GM11168 (cell line): Measurements from ENCODE around the gene USP51.
"Not testable (repeated sequence)": the region's sequence is repeated elsewhere in the genome, so short reads cannot be mapped to it uniquely, and the experiment has no call there.

Experiments
- in situ Hi-C: fragments of 300-500 bp; cut with MboI; formaldehyde crosslinking; loops from one replicate; pipeline ENCODE4 v1.12.0; 2022; ENCODE audit warnings: low sequenced_read_pairs; ENCODE audit not compliant: unreplicated experiment

The USP51 gene

GRCh38 chrX:55489314-55490009, at the start of gene USP51:
Gene USP51 (minus strand): TSS chrX:55489848. CDS start chrX:55488939, 909 bp downstream.
- in situ Hi-C loops: loop anchor here (25.0 kb wide), 1 partner anchor 223 kb away; the partner anchor contains the start of gene RRAGB

GRCh38 chrX:55524487-55524886, 34.8 kb upstream of the USP51 start:
- in situ Hi-C loops: no loop called here

DNA sequence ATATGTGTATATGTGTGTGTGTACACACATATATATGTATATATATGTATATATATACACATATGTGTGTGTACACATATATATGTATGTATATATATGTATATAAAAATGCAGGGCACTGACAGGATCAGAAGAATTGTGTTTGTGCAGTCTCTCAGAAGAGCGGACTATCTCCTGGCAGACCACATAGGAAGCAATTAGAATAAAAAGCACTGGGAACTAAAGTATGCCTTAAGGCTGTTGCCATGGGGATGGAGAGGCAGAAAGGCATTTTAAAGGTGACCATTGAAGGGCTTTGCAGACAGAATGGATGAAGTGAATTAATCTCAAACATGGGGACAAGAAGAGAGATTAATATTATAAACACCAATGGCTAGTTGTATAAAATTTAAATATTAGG, 33.7 kb upstream of the USP51 start:
- in situ Hi-C loops: no loop called here

GRCh38 chrX:55522596-55523276, 33.1 kb upstream of the USP51 start:
- in situ Hi-C loops: no loop called here

DNA sequence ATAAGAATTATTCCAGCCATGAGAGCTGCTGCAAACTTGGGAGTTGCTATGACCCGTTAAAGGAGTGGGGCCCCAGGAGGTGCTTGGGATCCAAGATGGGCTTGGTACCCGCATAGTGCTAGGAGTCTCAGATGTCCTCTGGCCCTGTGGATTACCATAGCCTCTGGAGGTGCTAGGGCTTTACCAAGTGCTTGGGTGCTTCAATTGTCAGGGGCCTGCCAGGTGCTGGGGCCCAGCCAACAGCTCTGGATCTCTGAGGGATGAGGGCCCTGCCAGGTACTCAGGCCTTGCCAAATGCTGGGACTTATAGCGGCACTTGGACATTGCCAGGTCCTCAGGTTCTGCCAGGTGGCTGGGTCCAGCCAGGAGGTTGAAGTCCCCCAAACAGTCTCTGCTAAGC, 32.0 kb upstream of the USP51 start:
- in situ Hi-C loops: no loop called here

DNA sequence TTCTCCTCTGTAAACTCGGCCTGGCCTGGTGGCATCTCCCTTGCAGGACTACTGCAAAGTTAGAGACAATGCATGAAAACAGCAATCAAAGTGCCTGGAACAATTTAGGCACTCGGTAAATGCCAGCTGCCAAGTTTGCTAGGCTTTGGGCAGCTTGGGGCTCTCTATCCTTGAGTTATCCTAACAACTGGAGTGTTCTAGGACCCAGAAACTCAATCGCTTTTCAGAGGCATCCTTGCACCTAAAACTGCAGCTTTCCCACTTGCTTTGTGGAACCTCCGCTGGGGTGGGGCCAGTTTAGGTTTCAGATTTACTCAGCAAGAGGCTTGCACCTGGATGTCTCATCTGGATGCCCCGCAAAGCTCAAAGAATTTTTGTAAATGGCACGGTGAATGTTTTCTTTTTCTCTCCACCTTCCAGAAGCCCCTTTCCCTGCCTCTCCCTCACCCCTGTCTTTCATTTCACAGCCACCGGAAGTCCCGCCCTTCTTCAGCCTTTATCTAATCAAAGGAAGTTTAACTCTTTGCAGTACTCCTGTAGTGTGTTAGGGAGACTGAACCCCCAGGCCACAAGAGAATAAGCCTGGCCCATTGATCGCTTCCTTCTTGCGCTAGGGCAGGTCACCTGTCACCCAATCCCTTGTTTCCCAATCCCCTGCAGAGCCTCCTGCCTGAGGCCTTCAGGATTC, 27.3 kb upstream of the USP51 start:
- in situ Hi-C loops: not testable (repeated sequence)

GRCh38 chrX:55513045-55513737, 23.5 kb upstream of the USP51 start:
- in situ Hi-C loops: not testable (repeated sequence)

GRCh38 chrX:55508410-55509152, 18.9 kb upstream of the USP51 start:
- in situ Hi-C loops: not testable (repeated sequence)

GRCh38 chrX:55507699-55508098, 18.1 kb upstream of the USP51 start:
- in situ Hi-C loops: not testable (repeated sequence)

DNA sequence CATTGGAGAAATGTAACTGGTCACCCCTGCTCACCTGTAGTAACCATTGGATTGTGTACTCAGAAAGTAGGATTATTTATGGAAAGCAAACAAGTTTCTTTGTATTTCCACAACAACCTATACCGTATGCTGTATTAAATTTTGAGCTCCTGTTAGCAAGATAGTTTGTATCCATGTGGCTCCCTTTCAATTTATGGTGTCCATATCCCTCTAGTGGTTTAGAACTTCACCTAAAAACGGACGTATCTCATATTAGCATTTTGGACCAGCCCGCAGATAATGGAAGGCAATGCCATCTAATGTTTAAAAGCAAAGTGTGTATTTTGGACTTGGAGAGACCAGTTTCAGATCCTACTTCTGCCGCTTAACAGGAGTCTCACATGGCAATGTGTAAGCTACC, 17.4 kb upstream of the USP51 start:
- in situ Hi-C loops: not testable (repeated sequence)

DNA sequence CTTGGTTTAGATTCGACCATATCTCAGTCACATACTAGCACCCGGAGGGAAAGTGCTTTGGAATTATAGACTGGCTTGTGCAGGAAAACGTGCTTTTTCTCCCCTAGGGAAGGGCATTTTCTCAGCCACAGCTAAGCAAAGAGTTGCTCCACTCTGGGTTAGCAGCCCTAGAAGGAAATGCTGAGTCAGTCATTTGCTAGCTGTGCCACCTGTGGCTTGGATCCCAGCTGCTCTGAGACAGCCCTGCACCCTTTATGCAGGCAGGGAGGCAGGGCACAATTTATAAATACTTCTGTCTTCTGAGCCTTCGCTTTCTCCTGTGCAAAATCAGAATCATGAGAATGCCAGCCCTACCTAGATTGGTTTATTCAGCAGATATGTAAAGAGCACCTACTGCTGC, 1.3 kb upstream of the USP51 start:
- in situ Hi-C loops: loop anchor here (25.0 kb wide), 1 partner anchor 221 kb away; the partner anchor contains the start of gene RRAGB

GRCh38 chrX:55490121-55490520, 473 bp upstream of the USP51 start:
- in situ Hi-C loops: loop anchor here (25.0 kb wide), 1 partner anchor 222 kb away; the partner anchor contains the start of gene RRAGB

GRCh38 chrX:55488593-55489313, 895 bp downstream of the USP51 start:
- in situ Hi-C loops: loop anchor here (25.0 kb wide), 1 partner anchor 224 kb away; the partner anchor contains the start of gene RRAGB

DNA sequence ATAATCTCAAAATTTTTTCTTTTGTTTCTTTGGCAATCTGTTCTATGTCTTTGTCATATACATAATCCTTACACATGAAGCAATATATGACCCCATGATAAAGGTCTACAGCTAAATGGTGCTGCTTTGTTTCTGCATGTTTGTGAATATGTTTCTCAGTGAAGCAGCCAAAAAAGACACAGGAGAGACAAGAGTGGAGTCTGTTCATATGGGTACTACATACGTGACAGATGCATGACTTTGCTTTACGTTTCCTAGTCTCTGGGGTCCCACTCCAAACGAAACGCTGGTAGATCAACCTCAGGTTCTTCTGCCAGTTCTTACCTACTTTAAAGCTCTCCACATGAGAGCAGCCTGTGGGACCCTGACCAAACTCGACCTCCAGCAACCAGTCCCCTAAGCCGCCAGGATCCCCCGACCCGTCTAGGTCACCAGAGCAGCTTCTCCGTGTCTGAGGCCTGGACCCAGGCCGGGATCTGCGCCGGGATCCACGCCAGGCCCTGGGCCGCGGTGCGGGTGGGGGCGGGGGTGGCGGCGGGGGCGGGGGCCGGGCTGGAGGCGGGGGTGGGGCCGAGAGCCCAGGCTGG, 1.5 kb downstream of the USP51 start:
- in situ Hi-C loops: loop anchor here (25.0 kb wide), 1 partner anchor 224 kb away; the partner anchor contains the start of gene RRAGB

DNA sequence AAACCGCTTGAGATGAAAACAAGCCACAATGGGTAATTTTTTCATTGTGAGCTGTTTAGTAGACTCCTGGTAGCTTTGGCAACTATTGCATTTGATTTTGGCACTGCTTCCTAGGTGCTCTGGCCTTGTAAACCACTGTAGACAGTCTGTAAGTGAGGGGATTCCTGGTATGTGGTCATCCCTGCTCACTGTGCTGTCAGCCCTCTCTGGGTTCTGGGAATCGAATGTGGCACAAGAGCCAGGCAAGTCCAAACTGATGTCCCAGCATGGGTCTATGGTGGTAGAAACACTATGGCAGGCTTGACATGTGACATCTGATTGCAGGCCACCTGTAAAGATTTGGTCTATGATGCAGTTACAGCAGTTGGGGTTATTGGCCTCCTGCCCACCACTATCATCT, 2.5 kb downstream of the USP51 start:
- in situ Hi-C loops: loop anchor here (25.0 kb wide), 1 partner anchor 225 kb away; the partner anchor contains the start of gene RRAGB

DNA sequence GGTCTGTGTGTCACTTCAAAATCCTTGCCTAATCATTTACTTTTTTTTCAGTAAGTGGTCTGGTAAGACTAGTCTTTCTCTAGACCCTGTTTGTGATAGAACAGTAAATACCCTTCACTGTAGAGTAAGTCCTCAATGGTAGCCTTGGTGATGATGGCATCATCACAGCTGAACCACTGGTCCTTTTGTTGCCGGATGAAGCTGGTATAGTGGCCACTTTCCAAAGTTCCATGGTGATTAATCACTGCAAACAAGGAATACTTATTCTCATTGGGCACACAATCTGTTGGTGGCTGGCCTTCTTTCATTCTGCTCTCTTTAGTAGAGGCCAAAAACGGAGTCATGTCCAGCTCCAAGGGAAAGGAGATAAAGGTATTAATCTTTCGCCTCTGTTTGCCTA, 2.9 kb downstream of the USP51 start:
- in situ Hi-C loops: loop anchor here (25.0 kb wide), 1 partner anchor 226 kb away; the partner anchor contains the start of gene RRAGB

- in situ Hi-C loops: loop anchor here (25.0 kb wide), 1 partner anchor 227 kb away; the partner anchor contains the start of gene RRAGB
Observed at GRCh38 chrX:55484948-55485347, 4.7 kb downstream of the USP51 start.

- in situ Hi-C loops: loop anchor here (25.0 kb wide), 1 partner anchor 232 kb away; the partner anchor contains the start of gene RRAGB
Observed at GRCh38 chrX:55480390-55481062, 9.1 kb downstream of the USP51 start.
